ENCODE data around the gene CMKLR1.

GRCh38 chr12:108358580-108358965 is 19.5 kb upstream of the CMKLR1 start:
- TF ChIP-seq CTCF (IDR thresholded peaks at IDR 0.05), result no peak
- TF ChIP-seq POLR2A (IDR thresholded peaks at IDR 0.05), result no peak

All from lower leg skin (tissue), 3 donors.